NB4 (cell line): ENCODE results near the gene AGBL4.

ENCODE experiments used
- DNase-seq: peaks from one replicate; pipeline ENCODE4 v3.0.0; 2010; ENCODE audit warnings: low read depth
- H3K4me3 ChIP-seq: one replicate; pipeline ENCODE4 v1.5.1; 2011; ENCODE audit warnings: mild to moderate bottlenecking, low read depth, low read length, moderate library complexity
- CTCF ChIP-seq: IDR thresholded peaks from one replicate; pipeline ENCODE4 v1.5.1; 2012; ENCODE audit warnings: low read depth, low read length
- MAX ChIP-seq: IDR thresholded peaks from 2 replicates; pipeline ENCODE4 v1.6.1; 2011; ENCODE audit warnings: low read depth, low read length
- MYC ChIP-seq: IDR thresholded peaks from 2 replicates; pipeline ENCODE4 v1.6.1; 2011; ENCODE audit warnings: low read depth, low read length
- POLR2A ChIP-seq: IDR thresholded peaks from 2 replicates; pipeline ENCODE4 v1.6.1; 2011; ENCODE audit warnings: mild to moderate bottlenecking; ENCODE audit not compliant: insufficient read length; ENCODE audit errors: extremely low read depth

Gene AGBL4

GRCh38 chr1:48844187-48844586, 1179.6 kb downstream of the AGBL4 start:
- no peak for TF ChIP-seq CTCF
- no peak for DNase-seq
- no peak overlapping the region for H3K4me3 ChIP-seq

GRCh38 chr1:48841966-48842365, 1181.8 kb downstream of the AGBL4 start:
- no peak for DNase-seq
- TF ChIP-seq MYC (no peak), MAX (no peak), POLR2A (no peak), CTCF (no peak)

GRCh38 chr1:48841461-48841860, 1182.3 kb downstream of the AGBL4 start:
- TF ChIP-seq MYC, result no peak
- no peak for TF ChIP-seq CTCF
- no peak for TF ChIP-seq POLR2A
- TF ChIP-seq MAX, result no peak
- no peak for DNase-seq
- no peak overlapping the region for H3K4me3 ChIP-seq

More at GRCh38 chr1:48841966-48842365, 1181.8 kb downstream of the AGBL4 start:
- H3K4me3 ChIP-seq, result no peak overlapping the region

GRCh38 chr1:48831120-48831978, 1192.4 kb downstream of the AGBL4 start:
- no peak for DNase-seq
- no peak overlapping the region for H3K4me3 ChIP-seq
- TF ChIP-seq MYC (no peak), CTCF (no peak), POLR2A (no peak), MAX (no peak)

GRCh38 chr1:48830715-48831114, 1193.0 kb downstream of the AGBL4 start:
- DNase-seq, result no peak
- no peak overlapping the region for H3K4me3 ChIP-seq
- TF ChIP-seq POLR2A, result no peak
- no peak for TF ChIP-seq MAX
- TF ChIP-seq MYC, result no peak
- TF ChIP-seq CTCF, result no peak
